Stimulated activated CD8-positive, alpha-beta memory T cell treated with anti-CD3 and anti-CD28 coated beads, Interleukin-15, amount 100 ng/mL, for 48 hours (primary cell): ENCODE data around the gene ADGRB2.

Source experiments
- DNase-seq, 2 donors: peaks; one replicate each; pipeline ENCODE4 v3.0.0-alpha.2; 2020; ENCODE audit warnings: low read depth in 2 of 2

The ADGRB2 gene

GRCh38 chr1:31764312-31765040 lies at the start of gene ADGRB2:
TSS of gene ADGRB2 (minus strand) at chr1:31764340. CDS start at chr1:31757221, 7,119 bp downstream.
- no peak for DNase-seq

GRCh38 chr1:31812158-31812829 lies 48.2 kb upstream of the ADGRB2 start:
- DNase-seq = no peak

- no peak for DNase-seq
Observed at GRCh38 chr1:31811605-31812004, 47.5 kb upstream of the ADGRB2 start.

GRCh38 chr1:31809698-31810097 lies 45.6 kb upstream of the ADGRB2 start:
- DNase-seq = no peak

GRCh38 chr1:31807273-31808048 lies 43.3 kb upstream of the ADGRB2 start:
- no peak for DNase-seq

- DNase-seq = no peak
Observed at GRCh38 chr1:31805318-31805717, 41.2 kb upstream of the ADGRB2 start.

GRCh38 chr1:31804098-31804497 lies 40.0 kb upstream of the ADGRB2 start:
- DNase-seq = no peak

- DNase-seq = no peak
Observed at GRCh38 chr1:31803610-31804009, 39.5 kb upstream of the ADGRB2 start.

- no peak for DNase-seq
Observed at GRCh38 chr1:31802190-31803150, 38.3 kb upstream of the ADGRB2 start.

GRCh38 chr1:31801458-31801857 lies 37.3 kb upstream of the ADGRB2 start:
- DNase-seq = no peak

GRCh38 chr1:31800674-31800967 lies 36.5 kb upstream of the ADGRB2 start:
- DNase-seq = no peak

- no peak for DNase-seq
Observed at GRCh38 chr1:31799895-31800673, 35.9 kb upstream of the ADGRB2 start.

GRCh38 chr1:31799196-31799894 lies 35.2 kb upstream of the ADGRB2 start:
- DNase-seq = no peak

GRCh38 chr1:31798433-31799195 lies 34.5 kb upstream of the ADGRB2 start:
- DNase-seq = no peak

GRCh38 chr1:31798086-31798432 lies 33.9 kb upstream of the ADGRB2 start:
- DNase-seq = no peak

- no peak for DNase-seq
Observed at GRCh38 chr1:31797216-31797615, 33.1 kb upstream of the ADGRB2 start.

GRCh38 chr1:31796707-31797106 lies 32.6 kb upstream of the ADGRB2 start:
- no peak for DNase-seq

- DNase-seq = no peak
Observed at GRCh38 chr1:31795801-31796621, 31.9 kb upstream of the ADGRB2 start.
